GM12892 (cell line): ENCODE data around the gene ZAR1L.

Source experiments
- DNase-seq: peaks from one replicate; pipeline ENCODE4 v3.0.0; 2011; ENCODE audit not compliant: insufficient read length
- FAIRE-seq: peaks from 2 replicates; lab custom pipeline; 2011; peaks lifted over from hg19 to GRCh38; lab: Jason Lieb, UNC
- POLR2A ChIP-seq: IDR thresholded peaks from 2 replicates; pipeline ENCODE4 v1.6.1; 2011; ENCODE audit warnings: low read depth, low read length, control low read depth
- POLR2AphosphoS5 ChIP-seq: IDR thresholded peaks from 2 replicates; pipeline ENCODE4 v1.6.1; 2011; ENCODE audit warnings: low read depth, low read length, control low read depth
- TAF1 ChIP-seq: IDR thresholded peaks from 2 replicates; pipeline ENCODE4 v1.6.1; 2011; ENCODE audit warnings: low read depth, mild to moderate bottlenecking, control low read depth, low read length, borderline replicate concordance

Gene ZAR1L

GRCh38 chr13:32317716-32318465 lies 2.7 kb upstream of the ZAR1L start:
- no peak for DNase-seq
- no peak for TF ChIP-seq POLR2A
- no peak for TF ChIP-seq TAF1
- TF ChIP-seq POLR2AphosphoS5, result no peak
- no peak for FAIRE-seq

GRCh38 chr13:32316501-32316900 lies 1.3 kb upstream of the ZAR1L start:
- FAIRE-seq (no peak), DNase-seq (no peak)
- no peak for TF ChIP-seq POLR2A
- no peak for TF ChIP-seq TAF1
- no peak for TF ChIP-seq POLR2AphosphoS5

GRCh38 chr13:32316028-32316339 lies 821 bp upstream of the ZAR1L start:
- TF ChIP-seq POLR2A, result no peak
- TF ChIP-seq TAF1, result no peak
- no peak for TF ChIP-seq POLR2AphosphoS5
- DNase-seq, result peak; percentile 21
- no peak for FAIRE-seq

DNA sequence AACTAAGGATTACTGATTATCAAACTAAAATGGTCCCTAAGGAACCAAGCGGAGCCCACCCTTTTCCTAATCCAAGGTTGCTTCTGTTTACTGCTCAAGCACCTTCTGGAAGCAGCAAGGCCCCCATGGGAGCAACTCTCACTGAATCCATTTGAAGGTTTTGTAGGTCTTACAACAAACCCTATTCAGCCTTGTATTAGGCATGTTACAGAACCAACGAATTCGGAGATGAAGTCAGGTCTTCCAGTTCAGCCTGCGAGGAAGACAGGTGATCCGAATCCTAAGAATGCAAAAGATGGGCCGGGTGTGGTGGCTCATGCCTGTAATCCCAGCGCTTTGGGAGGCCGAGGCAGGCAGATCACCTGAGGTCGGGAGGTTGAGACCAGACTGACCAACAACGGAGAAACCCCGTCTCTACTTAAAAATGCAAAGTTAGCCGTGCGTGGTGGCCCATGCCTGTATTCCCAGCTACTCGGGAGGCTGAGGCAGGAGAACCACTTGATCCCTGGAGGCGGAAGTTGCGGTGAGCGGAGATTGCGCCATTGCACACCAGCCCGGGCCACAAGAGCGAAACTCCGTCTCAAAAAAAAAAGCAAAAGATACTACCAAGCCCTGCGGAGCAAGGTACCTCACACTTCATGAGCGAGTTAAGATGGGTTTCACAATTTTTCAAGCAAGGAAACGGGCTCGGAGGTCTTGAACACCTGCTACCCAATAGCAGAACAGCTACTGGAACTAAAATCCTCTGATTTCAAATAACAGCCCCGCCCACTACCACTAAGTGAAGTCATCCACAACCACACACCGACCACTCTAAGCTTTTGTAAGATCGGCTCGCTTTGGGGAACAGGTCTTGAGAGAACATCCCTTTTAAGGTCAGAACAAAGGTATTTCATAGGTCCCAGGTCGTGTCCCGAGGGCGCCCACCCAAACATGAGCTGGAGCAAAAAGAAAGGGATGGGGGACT lies 609 bp downstream of the ZAR1L start:
- FAIRE-seq, result no peak
- TF ChIP-seq POLR2AphosphoS5, result no peak
- no peak for TF ChIP-seq TAF1
- TF ChIP-seq POLR2A, result no peak
- no peak for DNase-seq

- TF ChIP-seq POLR2AphosphoS5, result no peak
- DNase-seq (no peak), FAIRE-seq (no peak)
Measured at GRCh38 chr13:32311188-32311897, 3.8 kb downstream of the ZAR1L start.

- FAIRE-seq (peak; percentile 78), DNase-seq (no peak)
Measured at GRCh38 chr13:32310134-32310706, 4.9 kb downstream of the ZAR1L start.

GRCh38 chr13:32309312-32310133 lies 5.6 kb downstream of the ZAR1L start:
- no peak for TF ChIP-seq TAF1
- no peak for TF ChIP-seq POLR2AphosphoS5
- TF ChIP-seq POLR2A, result no peak
- DNase-seq, result no peak
- no peak for FAIRE-seq

More at GRCh38 chr13:32310134-32310706, 4.9 kb downstream of the ZAR1L start:
- TF ChIP-seq TAF1 (no peak), POLR2A (no peak), POLR2AphosphoS5 (no peak)

DNA sequence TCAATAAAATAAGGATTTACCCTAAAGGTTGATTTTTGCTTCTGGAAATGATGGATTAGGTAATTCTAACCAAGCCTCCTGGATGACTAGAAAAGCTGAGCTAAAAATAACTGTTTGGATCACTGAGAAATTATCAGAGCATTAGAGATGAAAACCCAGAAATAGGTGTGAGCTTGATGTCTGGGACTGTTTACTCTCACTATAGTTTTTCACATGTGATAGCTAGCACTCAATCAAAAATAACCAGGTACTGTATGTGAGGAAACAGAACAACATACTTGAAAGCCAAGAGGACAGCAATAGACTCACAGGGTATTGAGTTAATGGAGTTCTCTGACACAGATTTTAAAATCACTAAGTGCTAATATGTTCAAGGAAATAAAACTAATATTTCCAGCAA lies 9.5 kb downstream of the ZAR1L start:
- no peak for TF ChIP-seq POLR2A
- no peak for TF ChIP-seq TAF1
- TF ChIP-seq POLR2AphosphoS5, result no peak
- DNase-seq (no peak), FAIRE-seq (no peak)

- FAIRE-seq (no peak), DNase-seq (no peak)
- TF ChIP-seq POLR2AphosphoS5 (no peak), POLR2A (no peak), TAF1 (no peak)
Measured at GRCh38 chr13:32302461-32302860, 12.7 kb downstream of the ZAR1L start.

- FAIRE-seq, result no peak
- DNase-seq, result no peak
- TF ChIP-seq TAF1 (no peak), POLR2A (no peak), POLR2AphosphoS5 (no peak)
Measured at GRCh38 chr13:32300920-32301319, 14.2 kb downstream of the ZAR1L start.
